Suppressor macrophage treated with lipopolysaccharide for 4 hours (primary cell): ENCODE data around the gene ARHGEF17.

Experiments used
- DNase-seq: peaks from one replicate; pipeline ENCODE4 v3.0.0-alpha.2; 2020

The ARHGEF17 gene

GRCh38 chr11:73315293-73316020, 7.4 kb downstream of the ARHGEF17 start:
- DNase-seq = no peak

- DNase-seq = no peak
These were observed 8.3 kb downstream of the ARHGEF17 start for GRCh38 chr11:73316422-73316821.

GRCh38 chr11:73317373-73317772, 9.3 kb downstream of the ARHGEF17 start:
- no peak for DNase-seq

GRCh38 chr11:73317803-73318202, 9.7 kb downstream of the ARHGEF17 start:
- no peak for DNase-seq

GRCh38 chr11:73318501-73319011, 10.5 kb downstream of the ARHGEF17 start:
- no peak for DNase-seq

GRCh38 chr11:73320763-73321603, 12.9 kb downstream of the ARHGEF17 start:
- no peak for DNase-seq

- no peak for DNase-seq
These were observed 13.7 kb downstream of the ARHGEF17 start for GRCh38 chr11:73321604-73322381.

GRCh38 chr11:73322382-73323306, 14.6 kb downstream of the ARHGEF17 start:
- no peak for DNase-seq

GRCh38 chr11:73323464-73323863, 15.4 kb downstream of the ARHGEF17 start:
- no peak for DNase-seq

GRCh38 chr11:73324116-73324515, 16.0 kb downstream of the ARHGEF17 start:
- DNase-seq = no peak

GRCh38 chr11:73324665-73325035, 16.6 kb downstream of the ARHGEF17 start:
- no peak for DNase-seq

GRCh38 chr11:73325036-73325981, 17.2 kb downstream of the ARHGEF17 start:
- DNase-seq = no peak

GRCh38 chr11:73326929-73327811, 19.1 kb downstream of the ARHGEF17 start:
- DNase-seq = no peak

- DNase-seq = no peak
These were observed 19.8 kb downstream of the ARHGEF17 start for GRCh38 chr11:73327812-73328364.

GRCh38 chr11:73330569-73331093, 22.6 kb downstream of the ARHGEF17 start:
- DNase-seq = no peak

GRCh38 chr11:73331138-73331916, 23.3 kb downstream of the ARHGEF17 start:
- no peak for DNase-seq

GRCh38 chr11:73333173-73333572, 25.1 kb downstream of the ARHGEF17 start:
- DNase-seq = no peak

GRCh38 chr11:73333640-73334383, 25.7 kb downstream of the ARHGEF17 start:
- DNase-seq = no peak
